Lung (tissue), 12 donors: ENCODE results near the gene POLR1G. TPM values are rescaled to one million over a fixed set of nuclear protein-coding genes. Genes with fewer than 3 reads are reported as not detected.

Experiments
- ATAC-seq: fragments of 200-7000 bp; cut with Tn5 transposase; one replicate; pipeline ENCODE4 v1.9.1; 2020; ENCODE audit warnings: moderate number of reproducible peaks; ENCODE audit not compliant: insufficient read depth, low FRiP score
- DNase-seq, 3 donors: peaks; one replicate each; pipeline ENCODE4 v3.0.0-alpha.2; 2013 to 2017
- H3K27ac ChIP-seq, 2 donors: one replicate each; pipeline ENCODE4 v1.5.1; 2013; ENCODE audit warnings: mild to moderate bottlenecking in 2 of 2, moderate library complexity in 2 of 2, control low read depth in 1 of 2, inconsistent platforms in 1 of 2, low read depth in 1 of 2, low read length in 1 of 2
- H3K27me3 ChIP-seq, 3 donors: one replicate each; pipeline ENCODE4 v1.5.1; 2013; ENCODE audit warnings: low read length in 2 of 3; ENCODE audit not compliant: control insufficient read depth in 3 of 3, insufficient read depth in 3 of 3
- H3K36me3 ChIP-seq, 4 donors: one replicate each; pipeline ENCODE4 v1.5.1; 2013; ENCODE audit warnings: low read length in 4 of 4, mild to moderate bottlenecking in 1 of 4, moderate library complexity in 1 of 4; ENCODE audit not compliant: control insufficient read depth in 4 of 4, insufficient read depth in 4 of 4
- H3K4me1 ChIP-seq, 5 donors: one replicate each; pipeline ENCODE4 v1.5.1; 2013; ENCODE audit warnings: low read length in 5 of 5, mild to moderate bottlenecking in 2 of 5, moderate library complexity in 1 of 5; ENCODE audit not compliant: control insufficient read depth in 5 of 5, insufficient read depth in 5 of 5
- H3K4me3 ChIP-seq: one replicate; pipeline ENCODE4 v1.5.1; 2013; ENCODE audit warnings: mild to moderate bottlenecking, control low read depth, moderate library complexity
- H3K9ac ChIP-seq, 2 donors: one replicate each; pipeline ENCODE4 v1.5.1; 2013; ENCODE audit warnings: low read length in 2 of 2, control low read depth in 1 of 2; ENCODE audit not compliant: insufficient read depth in 1 of 2
- H3K9me3 ChIP-seq, 4 donors: one replicate each; pipeline ENCODE4 v1.5.1; 2013; ENCODE audit warnings: low read length in 3 of 4, mild to moderate bottlenecking in 1 of 4, moderate library complexity in 1 of 4; ENCODE audit not compliant: control insufficient read depth in 4 of 4, insufficient read depth in 3 of 4
- WGBS, 2 donors: extraction: QIAGEN DNeasy Blood & Tissue Kit; methylation state at CpG; one replicate each; pipeline ENCODE4 v1.1.7; 2013; 5-methylcytosine and 5-hydroxymethylcytosine counted together
- polyA plus RNA-seq, 2 donors: library from polyadenylated mRNA; stranded (reverse); fragments of 200-250 nt; gene quantifications; one replicate each; pipeline ENCODE4 v1.2.1, GENCODE V29; 2013
- total RNA-seq, 2 donors: library from RNA; depleted of rRNA in 1 of 2; stranded (reverse); fragments of >200 nt in 1 of 2; gene quantifications; one replicate each; pipeline ENCODE4 v1.2.1, GENCODE V29; 2014 to 2021
- TF ChIP-seq, protein P1 (sequence below): IDR thresholded peaks from 2 replicates; pipeline ENCODE4 v1.5.1; 2012; ENCODE audit warnings: mild to moderate bottlenecking; ENCODE audit errors: control extremely low read depth, extremely low read depth
- donor health status: control.
- donor health status: control.
- donor health status: Bipolar disorder and iron deficiency.
- donor health status: healthy.
- donor health status: DM: yes; HTN: yes; CAD: no.

The POLR1G gene
- total and polyA plus RNA-seq, 4 donors: 3.6 to 8.3 (median 5.9) TPM

GRCh38 chr19:45414468-45414867 lies 8.0 kb downstream of the POLR1G start:
- ATAC-seq: no peak
- WGBS, 2 donors: 96 to 97% methylated on average over 8 of the region's 8 CpGs

DNA sequence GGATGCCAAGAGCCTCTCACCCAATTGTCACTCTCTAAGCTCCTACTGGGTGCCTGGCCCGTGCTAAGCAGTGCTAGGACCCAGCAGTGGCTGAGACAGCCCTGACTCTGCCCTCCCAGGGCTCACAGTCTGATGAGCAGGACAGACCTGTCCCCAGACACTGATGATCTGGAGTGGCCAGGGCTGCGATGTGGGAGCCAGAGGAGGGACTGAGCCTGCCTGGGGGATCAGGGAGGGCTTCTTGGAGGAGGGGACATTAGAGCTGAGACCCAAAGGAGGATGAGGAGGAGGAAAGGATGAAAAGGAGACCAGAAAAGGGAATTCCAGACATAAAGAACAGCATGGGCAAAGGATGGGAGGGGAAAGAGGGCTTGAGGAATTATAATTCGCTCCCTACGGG lies 10.7 kb downstream of the POLR1G start:
- TF ChIP-seq, protein P1, sequence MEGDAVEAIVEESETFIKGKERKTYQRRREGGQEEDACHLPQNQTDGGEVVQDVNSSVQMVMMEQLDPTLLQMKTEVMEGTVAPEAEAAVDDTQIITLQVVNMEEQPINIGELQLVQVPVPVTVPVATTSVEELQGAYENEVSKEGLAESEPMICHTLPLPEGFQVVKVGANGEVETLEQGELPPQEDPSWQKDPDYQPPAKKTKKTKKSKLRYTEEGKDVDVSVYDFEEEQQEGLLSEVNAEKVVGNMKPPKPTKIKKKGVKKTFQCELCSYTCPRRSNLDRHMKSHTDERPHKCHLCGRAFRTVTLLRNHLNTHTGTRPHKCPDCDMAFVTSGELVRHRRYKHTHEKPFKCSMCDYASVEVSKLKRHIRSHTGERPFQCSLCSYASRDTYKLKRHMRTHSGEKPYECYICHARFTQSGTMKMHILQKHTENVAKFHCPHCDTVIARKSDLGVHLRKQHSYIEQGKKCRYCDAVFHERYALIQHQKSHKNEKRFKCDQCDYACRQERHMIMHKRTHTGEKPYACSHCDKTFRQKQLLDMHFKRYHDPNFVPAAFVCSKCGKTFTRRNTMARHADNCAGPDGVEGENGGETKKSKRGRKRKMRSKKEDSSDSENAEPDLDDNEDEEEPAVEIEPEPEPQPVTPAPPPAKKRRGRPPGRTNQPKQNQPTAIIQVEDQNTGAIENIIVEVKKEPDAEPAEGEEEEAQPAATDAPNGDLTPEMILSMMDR: no peak
- no peak overlapping the region for H3K27ac ChIP-seq
- DNase-seq (no peak), ATAC-seq (no peak)
- H3K4me1 ChIP-seq: peaks cover 0 to 1% (median 0%) of the 10 kb centered on the region in 5 donors
- H3K36me3 ChIP-seq: peaks cover 2 to 50% (median 18%) of the 10 kb centered on the region in 4 donors
- H3K27me3 ChIP-seq: no peaks in the 10 kb centered on the region
- no peak overlapping the region for H3K9ac ChIP-seq
- peaks cover 0 to 2% (median 0%) of the 10 kb centered on the region in 4 donors for H3K9me3 ChIP-seq
- H3K4me3 ChIP-seq: no peak overlapping the region
- WGBS, 2 donors: 72 to 94% methylated on average over 4 of the region's 4 CpGs

More at GRCh38 chr19:45414468-45414867, 8.0 kb downstream of the POLR1G start:
- H3K27ac ChIP-seq: no peak overlapping the region
- H3K36me3 ChIP-seq: peaks cover 2 to 36% (median 10%) of the 10 kb centered on the region in 4 donors
- no peak for DNase-seq
- no peak overlapping the region for H3K4me3 ChIP-seq
- TF ChIP-seq, protein P1: no peak
- no peak overlapping the region for H3K9ac ChIP-seq
- no peaks in the 10 kb centered on the region for H3K4me1 ChIP-seq
- peaks cover 0 to 2% (median 0%) of the 10 kb centered on the region in 4 donors for H3K9me3 ChIP-seq
- no peaks in the 10 kb centered on the region for H3K27me3 ChIP-seq

- WGBS, 2 donors: 42 to 62% methylated on average over 9 of the region's 9 CpGs
- Histone ChIP-seq H3K27me3 (no peaks in the 10 kb centered on the region), H3K36me3 (peaks cover 2 to 44% (median 16%) of the 10 kb centered on the region in 4 donors), H3K9me3 (peaks cover 0 to 2% (median 0%) of the 10 kb centered on the region in 4 donors), H3K4me3 (no peak overlapping the region), H3K9ac (no peak overlapping the region), H3K4me1 (peaks cover 0 to 6% (median 3%) of the 10 kb centered on the region in 5 donors), H3K27ac (no peak overlapping the region)
- TF ChIP-seq, protein P1: no peak
- ATAC-seq (no peak), DNase-seq (no peak)
These were observed 12.4 kb downstream of the POLR1G start for GRCh38 chr19:45418802-45419201.

DNA sequence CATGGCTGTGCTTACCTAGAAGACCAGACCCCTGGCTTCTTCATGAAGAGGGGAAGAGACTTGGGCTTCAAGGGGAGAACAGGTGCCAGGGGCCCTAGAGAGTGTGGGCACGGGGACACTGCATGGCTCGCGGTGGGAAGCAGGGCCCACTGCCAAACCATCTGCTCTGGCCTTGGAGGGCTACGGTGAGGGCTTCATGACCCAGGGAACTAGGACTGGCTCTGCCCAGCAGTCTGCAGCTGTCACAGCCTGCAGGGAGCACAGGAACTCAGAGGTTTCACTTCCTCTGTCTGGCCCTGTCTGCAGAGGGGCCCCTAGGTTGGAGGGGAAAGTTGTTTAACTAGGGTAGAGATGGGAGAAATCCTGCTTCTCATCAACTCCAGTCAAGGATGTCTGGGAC lies 13.0 kb downstream of the POLR1G start:
- WGBS, 2 donors: 37 to 50% methylated on average over 4 of the region's 4 CpGs
- H3K27ac ChIP-seq: peak overlapping the region in 1 of 2 donors; percentile 55
- H3K4me3 ChIP-seq: no peak overlapping the region
- no peaks in the 10 kb centered on the region for H3K9me3 ChIP-seq
- peaks cover 0 to 12% (median 3%) of the 10 kb centered on the region in 5 donors for H3K4me1 ChIP-seq
- DNase-seq: no peak
- no peaks in the 10 kb centered on the region for H3K27me3 ChIP-seq
- no peak overlapping the region for H3K9ac ChIP-seq
- TF ChIP-seq, protein P1: no peak
- ATAC-seq: no peak
- peaks cover 2 to 38% (median 15%) of the 10 kb centered on the region in 4 donors for H3K36me3 ChIP-seq
